Activated naive CD8-positive, alpha-beta T cell (primary cell): Measurements from ENCODE around the gene NKAPL.
"Not testable (repeated sequence)": the region's sequence is repeated elsewhere in the genome, so short reads cannot be mapped to it uniquely, and the experiment has no call there.

Source experiments
- H3K27ac Mint-ChIP-seq: one replicate; pipeline ENCODE4 v1.8.0; 2021; ENCODE audit warnings: mixed read lengths
- H3K27me3 Mint-ChIP-seq: one replicate; pipeline ENCODE4 v1.8.0; 2021; ENCODE audit warnings: mixed read lengths
- H3K36me3 Mint-ChIP-seq: one replicate; pipeline ENCODE4 v1.8.0; 2021; ENCODE audit warnings: mixed read lengths
- H3K4me1 Mint-ChIP-seq: one replicate; pipeline ENCODE4 v1.8.0; 2021; ENCODE audit warnings: low read depth, mixed read lengths
- H3K4me3 Mint-ChIP-seq: one replicate; pipeline ENCODE4 v1.8.0; 2021; ENCODE audit warnings: mild to moderate bottlenecking, mixed read lengths
- H3K9me3 Mint-ChIP-seq: one replicate; pipeline ENCODE4 v1.8.0; 2021; ENCODE audit warnings: low read depth, mixed read lengths

NKAPL gene

DNA sequence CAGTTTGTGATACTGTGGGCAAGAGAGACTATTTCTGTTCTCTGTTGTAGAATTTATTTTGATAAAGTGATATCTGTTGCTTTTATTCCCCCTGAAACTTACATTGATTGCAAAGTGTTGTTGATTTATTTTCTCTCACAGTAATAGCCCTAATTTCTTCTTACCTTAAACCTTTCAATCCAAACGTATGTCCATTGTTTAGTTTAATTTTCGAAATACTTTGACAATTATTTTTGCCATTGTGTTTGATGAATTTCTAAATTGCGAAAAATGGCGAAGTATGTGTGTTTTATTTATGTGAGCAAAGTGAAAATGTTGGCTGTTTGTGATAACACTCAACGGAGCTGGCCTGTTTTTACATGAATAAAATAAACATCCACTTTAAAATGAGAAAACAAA, 7.5 kb downstream of the NKAPL start:
- peaks cover 5% of the 10 kb centered on the region for H3K36me3 Mint-ChIP-seq
- H3K4me3 Mint-ChIP-seq = no peak overlapping the region
- H3K27me3 Mint-ChIP-seq = no peaks in the 10 kb centered on the region
- H3K27ac Mint-ChIP-seq = no peak overlapping the region
- no peaks in the 10 kb centered on the region for H3K9me3 Mint-ChIP-seq
- H3K4me1 Mint-ChIP-seq = peaks cover 40% of the 10 kb centered on the region

DNA sequence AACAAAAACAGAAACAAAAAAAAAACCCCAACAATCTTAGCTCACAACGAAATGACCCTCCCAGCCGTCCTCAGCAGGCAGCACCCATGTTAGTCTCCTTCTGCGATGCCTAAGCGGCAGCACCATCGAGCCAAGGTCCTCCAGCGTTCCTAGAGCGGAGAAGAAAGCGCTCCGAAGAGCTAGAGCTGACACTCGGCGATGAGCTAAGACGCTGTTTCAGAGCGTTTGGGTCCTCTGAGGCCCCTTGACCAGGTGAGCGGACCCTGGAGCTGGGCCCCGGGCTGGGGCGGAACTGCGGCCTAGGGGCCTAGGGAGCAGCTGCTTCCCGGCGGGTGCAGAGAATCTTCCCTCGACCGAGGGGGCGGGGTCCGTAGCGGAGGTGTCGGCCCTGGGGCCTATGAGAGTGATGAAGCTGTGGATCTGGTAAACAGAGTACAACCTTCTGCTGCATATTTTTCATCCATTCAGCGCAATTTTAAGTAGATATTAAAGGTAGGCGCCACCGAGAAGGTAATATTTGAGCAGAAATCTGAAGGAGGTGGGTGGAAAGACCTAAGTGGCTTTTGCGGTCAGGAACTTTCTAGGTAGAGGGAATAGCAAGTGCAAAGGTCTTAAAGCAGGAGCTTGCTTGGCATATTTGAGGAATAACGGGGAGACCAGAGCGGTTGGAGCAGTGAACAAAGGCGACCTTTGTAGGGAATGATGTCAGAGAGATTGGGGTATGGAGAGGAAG, 8.0 kb downstream of the NKAPL start, which contains the start of gene ZSCAN26:
Gene ZSCAN26, plus strand, starts transcription at position 182 of the 733 bp plus-strand sequence. CDS start 4,777 bp downstream, outside the sequence.
- H3K27me3 Mint-ChIP-seq = no peaks in the 10 kb centered on the region
- no peaks in the 10 kb centered on the region for H3K9me3 Mint-ChIP-seq
- no peak within 1 kb of the TSS for H3K27ac Mint-ChIP-seq
- H3K4me3 Mint-ChIP-seq = no peak within 1 kb of the TSS
- H3K4me1 Mint-ChIP-seq = peaks cover 40% of the 10 kb centered on the region
- peaks cover 5% of the 10 kb centered on the region for H3K36me3 Mint-ChIP-seq

GRCh38 chr6:28267695-28268059, 8.6 kb downstream of the NKAPL start:
- Mint-ChIP-seq H3K9me3 (no peaks in the 10 kb centered on the region), H3K27me3 (no peaks in the 10 kb centered on the region), H3K4me1 (peaks cover 40% of the 10 kb centered on the region), H3K4me3 (no peak overlapping the region), H3K27ac (no peak overlapping the region), H3K36me3 (peaks cover 5% of the 10 kb centered on the region)

DNA sequence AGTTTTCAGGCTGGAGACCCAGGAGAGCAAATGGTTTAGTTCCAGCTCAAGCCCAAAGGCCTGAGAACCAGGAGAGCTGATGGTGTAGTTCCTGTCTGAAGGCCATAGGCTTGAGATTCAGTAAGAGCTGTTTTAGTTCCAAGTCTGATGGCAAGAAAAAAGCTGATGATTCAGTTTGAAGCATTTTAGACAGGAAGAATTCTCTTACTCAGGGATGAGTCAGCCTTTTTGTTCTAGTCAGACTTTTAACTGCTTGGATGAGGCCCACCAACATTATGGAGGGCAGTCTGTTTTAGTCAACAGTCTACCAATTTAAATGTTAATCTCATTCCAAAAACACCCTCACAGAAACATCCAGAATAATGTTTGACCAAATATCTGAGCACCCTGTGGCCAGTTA, 10.4 kb downstream of the NKAPL start:
- peak overlapping the region; percentile 68 for H3K27ac Mint-ChIP-seq
- no peaks in the 10 kb centered on the region for H3K27me3 Mint-ChIP-seq
- H3K4me3 Mint-ChIP-seq = peak overlapping the region; percentile 21
- no peaks in the 10 kb centered on the region for H3K9me3 Mint-ChIP-seq
- peaks cover 5% of the 10 kb centered on the region for H3K36me3 Mint-ChIP-seq
- H3K4me1 Mint-ChIP-seq = peaks cover 31% of the 10 kb centered on the region

DNA sequence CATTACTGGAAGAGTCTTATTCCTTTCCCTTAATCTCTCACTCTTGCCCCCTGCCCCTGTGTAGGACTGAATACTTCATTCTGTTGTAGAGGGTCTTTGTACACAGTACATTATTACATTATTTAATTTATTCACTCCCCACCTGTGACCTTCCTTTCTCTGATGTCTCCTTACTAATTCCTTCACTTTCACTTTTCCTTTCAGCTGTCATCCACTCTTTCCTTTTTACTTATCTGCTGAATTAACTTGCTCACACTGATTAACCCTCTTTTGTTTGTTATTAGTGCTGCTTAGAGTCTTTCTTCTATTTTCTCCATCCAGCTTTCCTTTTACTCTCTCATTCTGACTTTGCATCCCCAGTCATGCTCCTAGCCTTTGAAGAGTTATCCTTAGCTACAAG, 15.8 kb downstream of the NKAPL start:
- peak overlapping the region; percentile 35 for H3K27ac Mint-ChIP-seq

DNA sequence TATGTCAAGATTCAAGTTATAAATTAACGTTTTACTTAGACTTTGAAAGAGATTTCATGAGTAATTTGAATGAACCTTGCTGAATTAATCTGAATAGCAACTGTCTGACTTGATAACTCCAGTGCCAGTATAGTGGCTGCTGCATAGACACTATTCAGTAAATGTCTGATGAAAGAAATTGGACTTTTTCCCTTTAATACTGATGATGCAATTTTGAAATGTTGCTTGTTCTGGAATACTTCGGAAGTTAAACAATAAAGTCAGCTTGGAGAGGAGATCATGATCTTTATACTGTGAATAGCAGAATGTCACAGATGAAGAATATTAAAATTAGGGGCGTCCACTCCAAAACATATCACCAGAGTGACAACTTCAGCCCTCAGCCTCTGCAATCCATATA, 18.6 kb downstream of the NKAPL start:
- H3K27ac Mint-ChIP-seq = no peak overlapping the region
- peaks cover 18% of the 10 kb centered on the region for H3K36me3 Mint-ChIP-seq
- no peaks in the 10 kb centered on the region for H3K9me3 Mint-ChIP-seq

More for the DNA sequence above, 15.8 kb downstream of the NKAPL start:
- H3K9me3 Mint-ChIP-seq = no peaks in the 10 kb centered on the region
- no peaks in the 10 kb centered on the region for H3K27me3 Mint-ChIP-seq
- no peak overlapping the region for H3K4me3 Mint-ChIP-seq
- peaks cover 18% of the 10 kb centered on the region for H3K4me1 Mint-ChIP-seq
- peaks cover 18% of the 10 kb centered on the region for H3K36me3 Mint-ChIP-seq

GRCh38 chr6:28280595-28281287, 21.6 kb downstream of the NKAPL start:
- no peak overlapping the region for H3K27ac Mint-ChIP-seq
- H3K4me1 Mint-ChIP-seq = peaks cover 13% of the 10 kb centered on the region
- H3K27me3 Mint-ChIP-seq = peaks cover 7% of the 10 kb centered on the region
- H3K9me3 Mint-ChIP-seq = no peaks in the 10 kb centered on the region
- peak overlapping the region; percentile 85 for H3K4me3 Mint-ChIP-seq
- peaks cover 17% of the 10 kb centered on the region for H3K36me3 Mint-ChIP-seq

More for the DNA sequence above, 18.6 kb downstream of the NKAPL start:
- Mint-ChIP-seq H3K27me3 (peaks cover 7% of the 10 kb centered on the region), H3K4me3 (no peak overlapping the region), H3K4me1 (peaks cover 18% of the 10 kb centered on the region)

DNA sequence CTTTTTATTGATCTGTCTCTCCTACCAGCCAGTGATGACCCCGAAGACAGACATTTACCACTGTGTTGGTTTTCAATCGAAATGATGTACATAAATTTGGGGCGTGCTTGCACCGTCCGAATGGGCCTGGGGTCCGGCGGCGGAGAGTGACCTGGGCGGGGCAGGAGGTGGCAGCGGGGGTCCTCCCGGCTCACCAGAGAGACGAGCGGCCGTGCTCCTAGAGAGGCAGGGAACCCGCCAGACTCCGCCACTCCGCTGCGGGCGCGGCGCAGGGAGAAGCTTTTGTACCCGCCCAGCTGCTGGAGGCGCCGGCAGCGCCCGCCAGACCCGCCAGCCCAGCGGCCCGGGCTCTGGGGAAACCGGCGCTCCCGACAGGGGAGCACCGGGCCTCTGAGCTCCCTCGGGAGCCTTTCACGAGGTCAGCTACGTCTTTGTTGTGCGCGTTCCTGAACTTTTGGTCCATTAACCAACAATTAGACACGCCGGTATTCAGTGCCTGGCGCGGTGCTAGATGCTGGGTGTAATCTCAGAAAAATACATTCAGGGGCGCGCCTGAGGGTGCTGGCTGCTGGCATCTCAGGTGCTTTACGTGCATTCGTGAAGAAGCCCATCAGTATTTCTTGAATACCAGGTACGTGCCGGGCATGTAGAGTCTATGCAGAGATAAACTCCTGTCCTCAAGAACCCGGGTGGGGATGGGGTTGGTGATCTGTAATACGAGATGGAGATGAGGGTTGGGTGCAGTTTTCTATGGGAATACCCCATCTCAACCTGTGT, 22.4 kb downstream of the NKAPL start, which contains the start of gene PGBD1:
Gene PGBD1, plus strand, starts transcription at position 285 of the 777 bp plus-strand sequence. CDS start 2,242 bp downstream, outside the sequence.
- H3K4me3 Mint-ChIP-seq = peak within 1 kb of the TSS; percentile 86
- peaks cover 13% of the 10 kb centered on the region for H3K36me3 Mint-ChIP-seq
- H3K9me3 Mint-ChIP-seq = no peaks in the 10 kb centered on the region
- no peak within 1 kb of the TSS for H3K27ac Mint-ChIP-seq
- peaks cover 13% of the 10 kb centered on the region for H3K4me1 Mint-ChIP-seq
- H3K27me3 Mint-ChIP-seq = peaks cover 7% of the 10 kb centered on the region

- Mint-ChIP-seq H3K27me3 (peaks cover 9% of the 10 kb centered on the region), H3K4me3 (peak overlapping the region; percentile 46), H3K27ac (no peak overlapping the region), H3K36me3 (peaks cover 17% of the 10 kb centered on the region), H3K9me3 (no peaks in the 10 kb centered on the region), H3K4me1 (peaks cover 13% of the 10 kb centered on the region)
Measured at GRCh38 chr6:28282926-28283325, 23.8 kb downstream of the NKAPL start.

DNA sequence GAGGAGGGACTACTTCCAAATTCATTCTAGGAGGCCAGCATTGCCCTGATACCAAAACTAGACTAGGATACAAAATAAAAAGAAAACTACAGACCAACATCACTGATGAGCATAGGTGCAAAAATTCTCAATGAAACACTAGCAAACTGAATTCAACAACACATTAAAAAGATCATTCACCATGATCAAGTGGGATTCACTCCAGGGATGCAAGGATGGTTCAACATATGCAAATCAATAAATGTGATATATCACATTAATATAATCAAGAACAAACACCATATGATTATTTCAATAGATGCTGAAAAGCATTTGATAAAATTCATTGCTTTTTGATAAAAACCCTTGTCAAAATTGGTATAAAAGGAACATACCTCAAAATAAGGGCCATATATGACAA, 32.5 kb downstream of the NKAPL start:
- Mint-ChIP-seq H3K4me3 (no peak overlapping the region), H3K9me3 (no peaks in the 10 kb centered on the region), H3K4me1 (no peaks in the 10 kb centered on the region), H3K36me3 (peaks cover 25% of the 10 kb centered on the region), H3K27me3 (peaks cover 2% of the 10 kb centered on the region), H3K27ac (no peak overlapping the region)

GRCh38 chr6:28295326-28295725, 36.2 kb downstream of the NKAPL start:
- Mint-ChIP-seq H3K4me1 (no peaks in the 10 kb centered on the region), H3K4me3 (no peak overlapping the region)

GRCh38 chr6:28296520-28297060, 37.5 kb downstream of the NKAPL start:
- H3K27ac Mint-ChIP-seq = no peak overlapping the region
- H3K27me3 Mint-ChIP-seq = peaks cover 2% of the 10 kb centered on the region
- no peak overlapping the region for H3K4me3 Mint-ChIP-seq
- peaks cover 13% of the 10 kb centered on the region for H3K36me3 Mint-ChIP-seq
- H3K9me3 Mint-ChIP-seq = no peaks in the 10 kb centered on the region
- H3K4me1 Mint-ChIP-seq = no peaks in the 10 kb centered on the region

More at GRCh38 chr6:28295326-28295725, 36.2 kb downstream of the NKAPL start:
- Mint-ChIP-seq H3K27ac (no peak overlapping the region), H3K9me3 (no peaks in the 10 kb centered on the region), H3K27me3 (no peaks in the 10 kb centered on the region), H3K36me3 (peaks cover 13% of the 10 kb centered on the region)

- peaks cover 6% of the 10 kb centered on the region for H3K9me3 Mint-ChIP-seq
- peak overlapping the region; percentile 72 for H3K27ac Mint-ChIP-seq
Measured at GRCh38 chr6:28303570-28303969, 44.5 kb downstream of the NKAPL start.

DNA sequence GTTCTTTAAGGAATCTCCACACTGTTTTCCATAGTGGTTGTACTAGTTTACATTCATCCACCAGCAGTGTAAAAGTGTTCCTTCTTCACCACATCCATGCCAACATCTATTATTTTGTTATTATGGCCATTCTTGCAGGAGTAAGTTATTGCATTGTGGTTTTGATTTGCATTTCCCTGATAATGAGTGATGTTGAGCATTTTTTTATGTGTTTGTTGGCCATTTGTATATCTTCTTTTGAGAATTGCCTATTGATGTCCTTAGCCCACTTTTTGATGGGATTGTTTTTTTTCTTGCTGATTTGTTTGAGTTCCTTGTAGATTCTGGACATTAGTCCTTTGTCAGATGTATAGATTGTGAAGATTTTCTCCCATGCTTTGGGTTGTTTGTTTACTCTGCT, 47.3 kb downstream of the NKAPL start:
- not testable (repeated sequence) for H3K4me3 Mint-ChIP-seq, H3K27ac Mint-ChIP-seq, H3K36me3 Mint-ChIP-seq, H3K9me3 Mint-ChIP-seq, H3K27me3 Mint-ChIP-seq
- H3K4me1 Mint-ChIP-seq = peaks cover 15% of the 10 kb centered on the region

More at GRCh38 chr6:28303570-28303969, 44.5 kb downstream of the NKAPL start:
- Mint-ChIP-seq H3K4me3 (peak overlapping the region; percentile 14), H3K4me1 (peaks cover 15% of the 10 kb centered on the region), H3K36me3 (peaks cover 11% of the 10 kb centered on the region), H3K27me3 (peaks cover 7% of the 10 kb centered on the region)
